PC-3 (cell line): Measurements from ENCODE around the gene DCAF12. TPM values are rescaled to one million over a fixed set of nuclear protein-coding genes. Genes with fewer than 3 reads are reported as not detected.

Experiments
- ATAC-seq: fragments of 200-7000 bp; cut with Tn5 transposase; 2 replicates; pipeline ENCODE4 v1.9.1; 2020; ENCODE audit warnings: mild to moderate bottlenecking, moderate library complexity
- BruUV-seq: library from RNA; stranded (reverse); fragments of 400-500 nt; replicated peaks from 2 replicates; lab custom pipeline; 2021; lab: Mats Ljungman, UMichigan
- CTCF ChIA-PET: fragments of 300-600 bp; sonication (Branson Sonifier 250); formaldehyde crosslinking; loops from one replicate; lab custom pipeline; 2022; ENCODE audit warnings: antibody characterized with exemption; lab: Charles Lee
- POLR2A ChIA-PET: fragments of 300-600 bp; sonication (Branson Sonifier 250); formaldehyde crosslinking; loops from one replicate; lab custom pipeline; 2022; ENCODE audit warnings: antibody characterized with exemption; ENCODE audit not compliant: unreplicated experiment; lab: Charles Lee
- DNase-seq: peaks from one replicate; pipeline ENCODE4 v3.0.0-alpha.2; 2015
- H2AFZ ChIP-seq: fragments of 300-600 bp; sonication (generic); 2 replicates; pipeline ENCODE4 v1.6.0; 2016; ENCODE audit warnings: antibody characterized with exemption, low read length
- H3F3A ChIP-seq: fragments of 300-600 bp; sonication (generic); one replicate; pipeline ENCODE4 v1.6.0; 2017; ENCODE audit warnings: antibody characterized with exemption, low read length, control low read depth, mild to moderate bottlenecking; ENCODE audit not compliant: unreplicated experiment
- H3K27ac ChIP-seq: fragments of 300-600 bp; sonication (generic); 2 replicates; pipeline ENCODE4 v1.5.1; 2016; ENCODE audit warnings: mild to moderate bottlenecking, low read length
- H3K27me3 ChIP-seq: fragments of 300-600 bp; sonication (generic); 2 replicates; pipeline ENCODE4 v1.6.1; 2016; ENCODE audit warnings: low read length, mixed read lengths
- H3K36me3 ChIP-seq: fragments of 300-600 bp; sonication (generic); 2 replicates; pipeline ENCODE4 v1.6.1; 2016; ENCODE audit warnings: low read depth, mixed run types, low read length, mixed read lengths
- H3K4me1 ChIP-seq: fragments of 300-600 bp; sonication (generic); 2 replicates; pipeline ENCODE4 v1.5.1; 2016; ENCODE audit warnings: low read length; ENCODE audit not compliant: insufficient read depth
- H3K4me2 ChIP-seq: fragments of 300-600 bp; sonication (generic); 2 replicates; pipeline ENCODE4 v1.6.0; 2016; ENCODE audit warnings: low read length
- H3K4me3 ChIP-seq: fragments of 300-600 bp; sonication (generic); 2 replicates; pipeline ENCODE4 v1.5.1; 2016; ENCODE audit warnings: mild to moderate bottlenecking, low read length, mixed read lengths
- H3K79me2 ChIP-seq: fragments of 300-600 bp; sonication (generic); 2 replicates; pipeline ENCODE4 v1.6.1; 2017; ENCODE audit warnings: low read length, mixed read lengths
- H3K9ac ChIP-seq: fragments of 300-600 bp; sonication (generic); 2 replicates; pipeline ENCODE4 v1.6.0; 2016; ENCODE audit warnings: mild to moderate bottlenecking, low read length
- H3K9me2 ChIP-seq: fragments of 300-600 bp; sonication (generic); replicated peaks from 2 replicates; pipeline ENCODE4 v1.6.1; 2016; ENCODE audit warnings: mixed run types, low read length, mixed read lengths
- H3K9me3 ChIP-seq: fragments of 300-600 bp; sonication (generic); 2 replicates; pipeline ENCODE4 v1.6.1; 2016; ENCODE audit warnings: low read length, mixed read lengths
- H4K20me1 ChIP-seq: fragments of 300-600 bp; sonication (generic); 2 replicates; pipeline ENCODE4 v1.6.1; 2016; ENCODE audit warnings: low read length, mixed read lengths
- EZH2 ChIP-seq: fragments of 300-600 bp; sonication (generic); IDR thresholded peaks from one replicate; pipeline ENCODE4 v1.6.1; 2017; ENCODE audit warnings: antibody characterized with exemption, mild to moderate bottlenecking, low read length; ENCODE audit not compliant: unreplicated experiment
- EZH2phosphoT487 ChIP-seq: fragments of 300-600 bp; sonication (generic); IDR thresholded peaks from 2 replicates; pipeline ENCODE4 v1.6.1; 2018; ENCODE audit warnings: mild to moderate bottlenecking, antibody characterized with exemption, low read length, borderline replicate concordance
- intact Hi-C: fragments of 100-400 bp; cut with micrococcal nuclease; formaldehyde crosslinking; loops from 2 replicates; pipeline ENCODE4 v1.9.0; 2023
- total RNA-seq: library from RNA; depleted of rRNA; stranded (reverse); fragments of >200 nt; gene quantifications from 2 replicates; pipeline ENCODE4 v1.2.3, GENCODE V29; 2014
- TF ChIP-seq, protein P1 (sequence below): fragments of 300-600 bp; sonication (generic); conservative IDR thresholded peaks from 2 replicates; pipeline ENCODE4 v1.5.1; 2017; ENCODE audit warnings: antibody characterized with exemption, low read depth, mild to moderate bottlenecking, low read length

DCAF12 gene
- total RNA-seq, 1 experiment from 2014 or later, result 12.9 TPM

DNA sequence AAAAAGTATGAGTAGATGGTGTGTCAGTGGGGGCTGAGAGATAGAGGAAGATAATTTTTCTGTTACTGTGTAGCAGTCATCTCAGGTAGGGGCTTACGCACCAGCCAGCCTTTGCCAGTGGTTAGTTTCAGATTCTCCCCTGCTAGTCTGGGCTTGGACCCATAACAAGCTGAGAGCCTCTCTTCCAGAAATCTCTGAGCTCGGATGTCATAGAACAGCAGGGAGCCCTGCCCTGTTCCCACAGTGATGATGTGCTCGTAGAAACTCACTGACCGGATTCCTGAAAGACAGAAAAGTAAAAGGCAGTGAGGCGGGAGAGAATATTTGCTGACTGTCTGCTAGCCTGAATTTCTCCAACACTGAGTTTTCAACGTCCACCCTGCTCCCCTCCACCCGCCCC, 37.2 kb downstream of the DCAF12 start:
- BruUV-seq, result no TSS peak
- Histone ChIP-seq H4K20me1 (no peaks in the 10 kb centered on the region), H3K79me2 (no peaks in the 10 kb centered on the region), H3K4me3 (no peak overlapping the region), H3F3A (no peaks in the 10 kb centered on the region), H3K4me1 (no peaks in the 10 kb centered on the region), H3K4me2 (no peak overlapping the region), H3K27ac (no peak overlapping the region), H3K9me2 (no peaks in the 10 kb centered on the region), H2AFZ (no peak overlapping the region), H3K9ac (no peak overlapping the region), H3K27me3 (no peaks in the 10 kb centered on the region), H3K9me3 (no peaks in the 10 kb centered on the region), H3K36me3 (peaks cover 7% of the 10 kb centered on the region; the same call in 1 of the 2 replicates)
- ATAC-seq (no peak), DNase-seq (no peak)
- ChIA-PET POLR2A (no interaction called here), CTCF (no interaction called here)
- intact Hi-C loops, result no loop called here
- TF ChIP-seq EZH2, result no peak
- no peak for TF ChIP-seq EZH2phosphoT487
- TF ChIP-seq, protein P1, sequence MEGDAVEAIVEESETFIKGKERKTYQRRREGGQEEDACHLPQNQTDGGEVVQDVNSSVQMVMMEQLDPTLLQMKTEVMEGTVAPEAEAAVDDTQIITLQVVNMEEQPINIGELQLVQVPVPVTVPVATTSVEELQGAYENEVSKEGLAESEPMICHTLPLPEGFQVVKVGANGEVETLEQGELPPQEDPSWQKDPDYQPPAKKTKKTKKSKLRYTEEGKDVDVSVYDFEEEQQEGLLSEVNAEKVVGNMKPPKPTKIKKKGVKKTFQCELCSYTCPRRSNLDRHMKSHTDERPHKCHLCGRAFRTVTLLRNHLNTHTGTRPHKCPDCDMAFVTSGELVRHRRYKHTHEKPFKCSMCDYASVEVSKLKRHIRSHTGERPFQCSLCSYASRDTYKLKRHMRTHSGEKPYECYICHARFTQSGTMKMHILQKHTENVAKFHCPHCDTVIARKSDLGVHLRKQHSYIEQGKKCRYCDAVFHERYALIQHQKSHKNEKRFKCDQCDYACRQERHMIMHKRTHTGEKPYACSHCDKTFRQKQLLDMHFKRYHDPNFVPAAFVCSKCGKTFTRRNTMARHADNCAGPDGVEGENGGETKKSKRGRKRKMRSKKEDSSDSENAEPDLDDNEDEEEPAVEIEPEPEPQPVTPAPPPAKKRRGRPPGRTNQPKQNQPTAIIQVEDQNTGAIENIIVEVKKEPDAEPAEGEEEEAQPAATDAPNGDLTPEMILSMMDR, result no peak

DNA sequence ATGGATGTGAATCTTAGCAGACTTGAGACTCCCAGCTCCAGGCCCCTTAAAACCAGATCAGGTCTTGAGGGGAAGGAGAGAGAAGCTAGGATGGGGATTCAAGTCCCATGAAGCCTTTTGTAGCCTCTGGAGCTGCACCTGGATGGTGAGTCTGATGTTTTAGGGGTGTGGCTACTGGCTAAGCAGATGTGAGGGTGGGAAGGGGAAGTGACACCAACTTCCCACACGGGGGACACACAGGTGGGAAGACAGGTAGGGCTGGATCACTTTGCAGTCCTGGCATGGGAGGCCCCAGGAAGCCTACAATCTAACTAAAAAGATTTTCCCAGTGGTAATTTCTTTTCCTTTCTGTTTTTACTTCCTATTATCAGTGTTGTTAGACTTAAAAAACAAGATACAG, 39.1 kb downstream of the DCAF12 start:
- TF ChIP-seq, protein P1, result no peak
- TF ChIP-seq EZH2 (no peak), EZH2phosphoT487 (no peak)
- H3K27ac ChIP-seq, result no peak overlapping the region
- H3K9me3 ChIP-seq, result no peaks in the 10 kb centered on the region
- no peak overlapping the region for H3K4me3 ChIP-seq
- H3K9me2 ChIP-seq, result no peaks in the 10 kb centered on the region
- no peak overlapping the region for H3K4me2 ChIP-seq
- H3K9ac ChIP-seq, result no peak overlapping the region
- H4K20me1 ChIP-seq, result no peaks in the 10 kb centered on the region
- H3K27me3 ChIP-seq, result no peaks in the 10 kb centered on the region
- H3K36me3 ChIP-seq, result peaks cover 7% of the 10 kb centered on the region; the same call in 1 of the 2 replicates
- ChIA-PET POLR2A (no interaction called here), CTCF (no interaction called here)
- BruUV-seq, result TSS peak; percentile 22
- no peaks in the 10 kb centered on the region for H3K4me1 ChIP-seq
- H3K79me2 ChIP-seq, result no peaks in the 10 kb centered on the region
- intact Hi-C loops, result no loop called here
- no peaks in the 10 kb centered on the region for H3F3A ChIP-seq
- no peak for ATAC-seq
- no peak for DNase-seq
- no peak overlapping the region for H2AFZ ChIP-seq

DNA sequence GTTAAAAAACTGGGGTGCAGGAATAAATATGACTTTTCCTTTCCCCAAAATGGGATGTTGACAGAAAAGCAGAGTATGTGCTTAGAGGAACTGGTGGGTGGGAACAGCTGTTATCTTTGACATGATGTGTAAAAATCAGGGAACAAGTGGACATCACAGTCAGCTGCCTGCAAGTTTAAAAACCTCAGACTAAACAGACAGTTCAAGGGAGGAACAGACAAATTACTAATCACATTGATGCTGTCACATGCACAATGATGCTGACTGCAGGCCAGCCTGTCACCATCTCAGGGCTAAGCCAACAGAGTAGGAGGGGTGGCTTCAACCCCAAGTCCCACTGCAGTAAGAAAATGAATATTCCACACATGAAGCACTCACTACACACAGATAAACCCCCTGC, 39.6 kb downstream of the DCAF12 start:
- no peaks in the 10 kb centered on the region for H4K20me1 ChIP-seq
- no peaks in the 10 kb centered on the region for H3K4me1 ChIP-seq
- ChIA-PET CTCF (no interaction called here), POLR2A (no interaction called here)
- H3K36me3 ChIP-seq, result peaks cover 7% of the 10 kb centered on the region; the same call in 1 of the 2 replicates
- intact Hi-C loops, result no loop called here
- no peak overlapping the region for H3K4me2 ChIP-seq
- H3K4me3 ChIP-seq, result no peak overlapping the region
- H3K9me2 ChIP-seq, result no peaks in the 10 kb centered on the region
- ATAC-seq (no peak), DNase-seq (no peak)
- H3K9me3 ChIP-seq, result no peaks in the 10 kb centered on the region
- no peaks in the 10 kb centered on the region for H3F3A ChIP-seq
- H3K27me3 ChIP-seq, result no peaks in the 10 kb centered on the region
- TF ChIP-seq EZH2 (no peak), EZH2phosphoT487 (no peak)
- TF ChIP-seq, protein P1, result no peak
- H3K9ac ChIP-seq, result no peak overlapping the region
- H3K27ac ChIP-seq, result no peak overlapping the region
- no TSS peak for BruUV-seq
- no peak overlapping the region for H2AFZ ChIP-seq
- no peaks in the 10 kb centered on the region for H3K79me2 ChIP-seq
